Naive thymus-derived CD4-positive, alpha-beta T cell (primary cell): ENCODE data around the gene LAMC1. TPM values are rescaled to one million over a fixed set of nuclear protein-coding genes. Genes with fewer than 3 reads are reported as not detected.

Experiments
- ATAC-seq: fragments of 150-1000 bp; cut with Tn5 transposase; 2 replicates; pipeline ENCODE4 v1.10.0; 2021; ENCODE audit warnings: mild to moderate bottlenecking, moderate library complexity
- CTCF ChIA-PET: fragments of 350-600 bp; sonication (Branson Sonifier 250); formaldehyde crosslinking; loops from one replicate; lab custom pipeline; 2021; ENCODE audit warnings: antibody characterized with exemption; lab: Charles Lee
- POLR2A ChIA-PET: fragments of 350-600 bp; sonication (Branson Sonifier 250); formaldehyde crosslinking; loops from one replicate; lab custom pipeline; 2021; ENCODE audit warnings: antibody characterized with exemption, inconsistent platforms; lab: Charles Lee
- DNase-seq, 9 donors: peaks; one replicate each; pipeline versions ENCODE4 v3.0.0 to v3.0.0-alpha.2; 2020 to 2022; ENCODE audit warnings: mixed read lengths in 1 of 9
- H3K27ac ChIP-seq: one replicate; pipeline ENCODE4 v1.7.0; 2013; ENCODE audit warnings: mild to moderate bottlenecking, low read depth, low read length, moderate library complexity
- H3K27me3 ChIP-seq, 2 donors: one replicate each; pipeline ENCODE4 v1.7.0; 2013; ENCODE audit warnings: low read length in 2 of 2, mild to moderate bottlenecking in 2 of 2, moderate library complexity in 2 of 2; ENCODE audit not compliant: control insufficient read depth in 2 of 2, insufficient read depth in 2 of 2
- H3K36me3 ChIP-seq, 3 experiments: 1 replicate in 2 of 3; 2 replicates in 1 of 3; pipeline ENCODE4 v1.7.0; 2013; ENCODE audit warnings: low read length in 3 of 3, mild to moderate bottlenecking in 3 of 3, moderate library complexity in 1 of 3; ENCODE audit not compliant: insufficient read depth in 3 of 3, control insufficient read depth in 2 of 3
- H3K4me1 ChIP-seq, 2 donors: one replicate each; pipeline ENCODE4 v1.7.0; 2013; ENCODE audit warnings: low read length in 2 of 2, mild to moderate bottlenecking in 2 of 2, moderate library complexity in 1 of 2; ENCODE audit not compliant: control insufficient read depth in 2 of 2, insufficient read depth in 2 of 2
- H3K4me3 ChIP-seq: 2 replicates; pipeline ENCODE4 v1.7.0; 2013; ENCODE audit warnings: mild to moderate bottlenecking, low read length
- H3K9me3 ChIP-seq, 3 experiments: 1 replicate in 2 of 3; 2 replicates in 1 of 3; pipeline ENCODE4 v1.7.0; 2013; ENCODE audit warnings: low read length in 3 of 3; ENCODE audit not compliant: control insufficient read depth in 2 of 3
- H3K27ac Mint-ChIP-seq, 9 donors: one replicate each; pipeline ENCODE4 v1.8.0; 2020 to 2022; ENCODE audit warnings: mixed read lengths in 9 of 9, mild to moderate bottlenecking in 8 of 9, moderate library complexity in 5 of 9, inconsistent platforms in 2 of 9
- H3K27me3 Mint-ChIP-seq, 5 donors: one replicate each; pipeline ENCODE4 v1.8.0; 2021 to 2022; ENCODE audit warnings: mixed read lengths in 5 of 5, mild to moderate bottlenecking in 1 of 5
- H3K36me3 Mint-ChIP-seq, 5 donors: one replicate each; pipeline ENCODE4 v1.8.0; 2020 to 2022; ENCODE audit warnings: mixed read lengths in 5 of 5, mild to moderate bottlenecking in 3 of 5, inconsistent platforms in 1 of 5
- H3K4me1 Mint-ChIP-seq, 7 donors: one replicate each; pipeline ENCODE4 v1.8.0; 2020 to 2022; ENCODE audit warnings: mixed read lengths in 7 of 7, mild to moderate bottlenecking in 3 of 7, inconsistent platforms in 1 of 7
- H3K4me3 Mint-ChIP-seq, 10 donors: one replicate each; pipeline ENCODE4 v1.8.0; 2020 to 2022; ENCODE audit warnings: mild to moderate bottlenecking in 10 of 10, mixed read lengths in 10 of 10, moderate library complexity in 6 of 10, inconsistent platforms in 2 of 10
- H3K9me3 Mint-ChIP-seq, 11 donors: one replicate each; pipeline ENCODE4 v1.8.0; 2020 to 2022; ENCODE audit warnings: mixed read lengths in 11 of 11, mild to moderate bottlenecking in 4 of 11, inconsistent platforms in 1 of 11, moderate library complexity in 1 of 11
- intact Hi-C, 2 donors: fragments of 100-400 bp; cut with micrococcal nuclease; formaldehyde crosslinking; loops; one replicate each; pipeline ENCODE4 v1.15.1; 2023
- polyA plus RNA-seq, 2 donors: library from polyadenylated mRNA; unstranded; fragments of 300-500 nt; fragmentation: Illumina TruSeq; gene quantifications; one replicate each; pipeline ENCODE4 v1.2.3, GENCODE V29; 2021
- total RNA-seq, 6 experiments: library from RNA in 5 of 6; stranded (reverse) in 5 of 6; gene quantifications; 1 replicate in 5 of 6; 2 replicates in 1 of 6; pipeline ENCODE4 v1.2.3 and lab custom pipeline; 2021 to 2026

The LAMC1 gene
- total and polyA plus RNA-seq, 7 experiments from 2014 or later, result 0.02 to 1.3 (median 0.24) TPM; not detected in 2

DNA sequence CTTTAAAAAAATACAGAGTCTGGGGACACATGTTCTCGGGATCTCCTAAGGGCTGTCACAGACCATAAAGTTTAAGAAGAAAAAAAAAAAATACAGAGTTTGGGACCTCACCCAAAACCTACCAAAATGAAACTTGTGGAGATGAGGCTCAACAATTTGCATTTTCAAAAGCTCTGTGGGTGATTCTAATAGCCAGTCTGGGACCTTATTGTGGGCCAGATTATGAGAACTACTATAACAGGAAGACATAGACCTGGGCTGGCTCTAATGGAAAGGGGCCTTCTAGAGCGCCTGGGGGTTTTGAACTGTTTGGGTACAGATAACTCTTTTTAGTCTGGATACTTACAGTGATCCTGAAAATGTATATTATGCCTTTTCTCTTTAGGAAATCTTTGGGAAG is 69.1 kb downstream of the LAMC1 start:
- no peak overlapping the region for H3K27ac Mint-ChIP-seq
- no peaks in the 10 kb centered on the region for H3K9me3 ChIP-seq
- H3K27ac ChIP-seq, result no peak overlapping the region
- no peak for ATAC-seq
- no peak overlapping the region for H3K4me3 Mint-ChIP-seq
- peaks cover 0 to 2% (median 0%) of the 10 kb centered on the region in 11 donors for H3K9me3 Mint-ChIP-seq
- H3K36me3 ChIP-seq, result no peaks in the 10 kb centered on the region
- intact Hi-C loops, result no loop called here
- POLR2A ChIA-PET, result no interaction called here
- H3K4me1 Mint-ChIP-seq, result no peaks in the 10 kb centered on the region
- H3K27me3 Mint-ChIP-seq, result peaks cover 0 to 25% (median 22%) of the 10 kb centered on the region in 5 donors
- no peak overlapping the region for H3K4me3 ChIP-seq
- H3K27me3 ChIP-seq, result no peaks in the 10 kb centered on the region
- no peak for DNase-seq
- no peaks in the 10 kb centered on the region for H3K4me1 ChIP-seq
- H3K36me3 Mint-ChIP-seq, result no peaks in the 10 kb centered on the region
- CTCF ChIA-PET, result no interaction called here

DNA sequence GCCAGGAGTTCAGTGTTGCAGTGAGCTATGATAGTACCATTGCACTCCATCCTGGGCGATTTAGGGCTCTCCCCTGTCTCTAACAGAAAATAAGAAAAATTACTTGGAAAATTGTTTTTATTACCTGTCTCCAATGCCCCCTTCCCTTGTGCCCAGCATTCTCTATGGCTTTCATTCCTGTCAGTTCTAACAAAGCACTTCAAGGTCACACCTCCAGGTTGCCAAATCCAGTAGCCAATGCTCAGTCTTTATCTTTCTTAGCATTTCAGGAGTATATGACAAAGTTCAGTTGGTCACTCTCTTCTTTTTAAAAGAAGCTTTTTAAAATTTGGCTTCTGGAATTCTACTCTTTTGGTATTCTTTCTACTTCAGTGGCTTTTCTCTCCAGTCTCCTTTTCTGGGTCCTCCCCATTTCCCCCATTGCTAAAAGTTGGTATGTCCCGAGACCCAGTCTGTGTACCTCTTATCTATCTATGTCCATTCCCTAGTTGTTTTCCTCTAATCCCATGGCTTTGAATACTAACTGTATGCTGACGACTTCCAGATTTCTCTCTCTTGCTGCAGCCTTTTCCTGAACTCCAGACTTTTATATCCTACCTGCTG is 69.9 kb downstream of the LAMC1 start:
- no peak overlapping the region for H3K27ac ChIP-seq
- Mint-ChIP-seq H3K9me3 (peaks cover 0 to 2% (median 0%) of the 10 kb centered on the region in 11 donors), H3K4me1 (no peaks in the 10 kb centered on the region), H3K27ac (no peak overlapping the region), H3K4me3 (no peak overlapping the region), H3K36me3 (no peaks in the 10 kb centered on the region), H3K27me3 (peaks cover 0 to 25% (median 22%) of the 10 kb centered on the region in 5 donors)
- H3K4me3 ChIP-seq, result no peak overlapping the region
- intact Hi-C loops, result no loop called here
- H3K27me3 ChIP-seq, result no peaks in the 10 kb centered on the region
- DNase-seq (no peak), ATAC-seq (no peak)
- no peaks in the 10 kb centered on the region for H3K9me3 ChIP-seq
- H3K4me1 ChIP-seq, result no peaks in the 10 kb centered on the region
- ChIA-PET CTCF (no interaction called here), POLR2A (no interaction called here)
- no peaks in the 10 kb centered on the region for H3K36me3 ChIP-seq

GRCh38 chr1:183093786-183094298 is 70.6 kb downstream of the LAMC1 start:
- no peaks in the 10 kb centered on the region for H3K4me1 Mint-ChIP-seq
- no peak overlapping the region for H3K27ac Mint-ChIP-seq
- Histone ChIP-seq H3K4me3 (no peak overlapping the region), H3K36me3 (no peaks in the 10 kb centered on the region), H3K27ac (no peak overlapping the region), H3K9me3 (no peaks in the 10 kb centered on the region), H3K27me3 (no peaks in the 10 kb centered on the region), H3K4me1 (no peaks in the 10 kb centered on the region)
- ATAC-seq, result no peak
- H3K27me3 Mint-ChIP-seq, result peaks cover 0 to 25% (median 17%) of the 10 kb centered on the region in 5 donors
- ChIA-PET CTCF (no interaction called here), POLR2A (no interaction called here)
- DNase-seq, result no peak
- H3K36me3 Mint-ChIP-seq, result no peaks in the 10 kb centered on the region
- H3K9me3 Mint-ChIP-seq, result peaks cover 0 to 2% (median 0%) of the 10 kb centered on the region in 11 donors
- H3K4me3 Mint-ChIP-seq, result no peak overlapping the region
- intact Hi-C loops, result no loop called here

DNA sequence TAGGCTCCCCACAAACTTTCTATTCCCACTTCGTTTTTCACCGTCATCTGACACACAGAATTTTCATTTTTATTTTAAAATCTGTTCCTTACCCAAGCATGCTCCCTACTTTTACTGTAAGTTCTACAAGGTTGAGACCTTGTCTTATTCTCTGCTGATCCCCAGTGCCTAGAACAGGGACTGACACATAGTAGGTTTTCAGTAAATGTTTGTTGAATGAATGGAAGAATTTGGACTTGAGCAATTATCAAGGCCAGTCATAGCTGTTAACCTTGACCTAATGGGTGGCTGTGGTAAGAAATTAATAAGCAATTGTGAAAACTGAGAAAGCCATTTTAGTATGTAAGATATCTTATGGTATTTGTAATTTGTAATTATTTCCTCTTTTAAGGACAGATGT is 71.1 kb downstream of the LAMC1 start:
- Mint-ChIP-seq H3K27me3 (peaks cover 0 to 25% (median 17%) of the 10 kb centered on the region in 5 donors), H3K4me3 (no peak overlapping the region), H3K4me1 (no peaks in the 10 kb centered on the region), H3K9me3 (peaks cover 0 to 2% (median 0%) of the 10 kb centered on the region in 11 donors), H3K36me3 (no peaks in the 10 kb centered on the region), H3K27ac (peak overlapping the region in 1 of 9 donors; percentile 22)
- intact Hi-C loops, result no loop called here
- H3K9me3 ChIP-seq, result no peaks in the 10 kb centered on the region
- ChIA-PET POLR2A (no interaction called here), CTCF (no interaction called here)
- no peak overlapping the region for H3K27ac ChIP-seq
- no peak overlapping the region for H3K4me3 ChIP-seq
- H3K4me1 ChIP-seq, result no peaks in the 10 kb centered on the region
- no peaks in the 10 kb centered on the region for H3K36me3 ChIP-seq
- DNase-seq (no peak), ATAC-seq (no peak)
- H3K27me3 ChIP-seq, result no peaks in the 10 kb centered on the region

DNA sequence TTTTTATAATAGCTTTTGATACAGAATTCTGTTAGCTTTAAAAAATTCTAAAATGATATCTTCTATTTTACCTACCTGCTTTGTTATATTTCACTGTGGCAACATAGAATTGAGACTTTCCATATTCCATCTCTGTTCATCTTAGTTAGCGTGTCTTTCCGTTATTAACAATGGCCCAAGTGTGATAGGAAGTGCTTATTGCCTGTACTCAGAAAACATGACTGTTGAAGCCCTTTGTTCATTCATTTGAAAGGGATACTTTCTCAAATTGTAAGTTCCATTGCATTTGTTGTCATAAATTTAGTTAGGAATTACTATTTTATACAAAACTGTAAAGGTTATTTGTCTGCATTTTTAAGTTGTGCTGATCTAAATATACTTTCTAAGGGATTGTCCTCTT is 73.1 kb downstream of the LAMC1 start:
- H3K27ac Mint-ChIP-seq, result no peak overlapping the region
- intact Hi-C loops, result no loop called here
- no peaks in the 10 kb centered on the region for H3K36me3 Mint-ChIP-seq
- ChIA-PET CTCF (no interaction called here), POLR2A (no interaction called here)
- peaks cover 0 to 26% (median 17%) of the 10 kb centered on the region in 5 donors for H3K27me3 Mint-ChIP-seq
- no peak overlapping the region for H3K4me3 ChIP-seq
- no peaks in the 10 kb centered on the region for H3K9me3 ChIP-seq
- no peaks in the 10 kb centered on the region for H3K4me1 ChIP-seq
- no peak for ATAC-seq
- no peaks in the 10 kb centered on the region for H3K36me3 ChIP-seq
- H3K27me3 ChIP-seq, result no peaks in the 10 kb centered on the region
- no peak for DNase-seq
- no peak overlapping the region for H3K27ac ChIP-seq
- H3K4me3 Mint-ChIP-seq, result no peak overlapping the region
- H3K4me1 Mint-ChIP-seq, result no peaks in the 10 kb centered on the region
- H3K9me3 Mint-ChIP-seq, result peaks cover 0 to 2% (median 0%) of the 10 kb centered on the region in 11 donors

- Mint-ChIP-seq H3K9me3 (peaks cover 0 to 2% (median 0%) of the 10 kb centered on the region in 11 donors), H3K4me3 (no peak overlapping the region), H3K4me1 (no peaks in the 10 kb centered on the region), H3K36me3 (no peaks in the 10 kb centered on the region), H3K27ac (no peak overlapping the region), H3K27me3 (peaks cover 4 to 32% (median 20%) of the 10 kb centered on the region in 5 donors)
- H3K4me1 ChIP-seq, result no peaks in the 10 kb centered on the region
- H3K4me3 ChIP-seq, result no peak overlapping the region
- ChIA-PET POLR2A (no interaction called here), CTCF (no interaction called here)
- no peaks in the 10 kb centered on the region for H3K9me3 ChIP-seq
- ATAC-seq, result no peak
- no peaks in the 10 kb centered on the region for H3K36me3 ChIP-seq
- no peak for DNase-seq
- H3K27me3 ChIP-seq, result no peaks in the 10 kb centered on the region
- H3K27ac ChIP-seq, result no peak overlapping the region
- intact Hi-C loops, result no loop called here
Observed at GRCh38 chr1:183096894-183097293, 73.7 kb downstream of the LAMC1 start.

GRCh38 chr1:183097438-183098051 is 74.3 kb downstream of the LAMC1 start:
- H3K36me3 ChIP-seq, result no peaks in the 10 kb centered on the region
- POLR2A ChIA-PET, result no interaction called here
- Mint-ChIP-seq H3K27me3 (peaks cover 6 to 33% (median 23%) of the 10 kb centered on the region in 5 donors), H3K36me3 (no peaks in the 10 kb centered on the region), H3K4me3 (no peak overlapping the region), H3K4me1 (no peaks in the 10 kb centered on the region), H3K27ac (no peak overlapping the region), H3K9me3 (peaks cover 0 to 2% (median 0%) of the 10 kb centered on the region in 11 donors)
- H3K27me3 ChIP-seq, result no peaks in the 10 kb centered on the region
- no peak for DNase-seq
- CTCF ChIA-PET, result no interaction called here
- intact Hi-C loops, result no loop called here
- H3K4me1 ChIP-seq, result no peaks in the 10 kb centered on the region
- no peak overlapping the region for H3K4me3 ChIP-seq
- no peaks in the 10 kb centered on the region for H3K9me3 ChIP-seq
- no peak overlapping the region for H3K27ac ChIP-seq
- ATAC-seq, result no peak
